GM12878 (cell line): ENCODE measurements around the gene POGZ. TPM values are rescaled to one million over a fixed set of nuclear protein-coding genes. Genes with fewer than 3 reads are reported as not detected.

Experiments
- ATAC-seq: fragments of 200-7000 bp; cut with Tn5 transposase; 3 replicates; pipeline ENCODE4 v1.9.1; 2020; ENCODE audit warnings: mild to moderate bottlenecking, moderate library complexity
- BruUV-seq: library from RNA; stranded (reverse); fragments of 400-500 nt; replicated peaks from 2 replicates; lab custom pipeline; 2021; lab: Mats Ljungman, UMichigan
- CTCF ChIA-PET: fragments of 300-600 bp; sonication (Branson Sonifier 250); formaldehyde crosslinking; extraction: SDS; loops from one replicate; lab custom pipeline; 2021; ENCODE audit warnings: inconsistent platforms; lab: Yijun Ruan, JAX
- POLR2A ChIA-PET: fragments of 350-600 bp; formaldehyde crosslinking; extraction: SDS; loops from one replicate; lab custom pipeline; 2021; ENCODE audit warnings: inconsistent platforms; lab: Charles Lee
- RAD21 ChIA-PET: fragments of 300-600 bp; sonication (Branson Sonifier 250); formaldehyde crosslinking; loops from one replicate; lab custom pipeline; 2023; ENCODE audit warnings: antibody characterized with exemption; ENCODE audit not compliant: unreplicated experiment; lab: Charles Lee
- SMC1A ChIA-PET: fragments of 300-600 bp; sonication (Branson Sonifier 250); formaldehyde crosslinking; loops from one replicate; lab custom pipeline; 2023; ENCODE audit not compliant: unreplicated experiment, uncharacterized antibody; lab: Charles Lee
- DNase-seq: peaks from one replicate; pipeline ENCODE4 v3.0.0-alpha.2; 2011; ENCODE audit warnings: low read depth, low spot score
- FAIRE-seq: peaks from 3 replicates; lab custom pipeline; 2011; peaks lifted over from hg19 to GRCh38; lab: Jason Lieb, UNC
- H2AFZ ChIP-seq: 2 replicates; pipeline ENCODE4 v1.6.0; 2011; ENCODE audit warnings: low read depth, low read length, control low read depth; ENCODE audit not compliant: control insufficient read depth
- H3K27ac ChIP-seq: 2 replicates; pipeline ENCODE4 v1.5.1; 2011; ENCODE audit warnings: control low read depth; ENCODE audit not compliant: control insufficient read depth, insufficient read depth
- H3K27me3 ChIP-seq, 2 experiments: replicated peaks in 1 of 2; 2 replicates each; pipeline versions ENCODE4 v1.6.0 to v1.6.1; 2011; ENCODE audit warnings: low read length in 1 of 2; ENCODE audit not compliant: control insufficient read depth in 2 of 2, insufficient read depth in 2 of 2
- H3K36me3 ChIP-seq, 2 experiments: 2 replicates each; pipeline ENCODE4 v1.5.1; 2011; ENCODE audit warnings: low read length in 1 of 2; ENCODE audit not compliant: control insufficient read depth in 2 of 2, insufficient read depth in 2 of 2
- H3K4me1 ChIP-seq: 2 replicates; pipeline ENCODE4 v1.6.1; 2011; ENCODE audit warnings: mild to moderate bottlenecking, low read length, moderate library complexity, mixed read lengths; ENCODE audit not compliant: control insufficient read depth, insufficient read depth
- H3K4me2 ChIP-seq: 2 replicates; pipeline ENCODE4 v1.6.0; 2011; ENCODE audit warnings: control low read depth; ENCODE audit not compliant: control insufficient read depth, insufficient read depth
- H3K4me3 ChIP-seq: fragments of 200-600 bp; sonication (generic); 2 replicates; pipeline ENCODE4 v1.5.1; 2016
- H3K79me2 ChIP-seq: 2 replicates; pipeline ENCODE4 v1.6.0; 2011; ENCODE audit warnings: low read length; ENCODE audit not compliant: control insufficient read depth, insufficient read depth
- H3K9ac ChIP-seq: 2 replicates; pipeline ENCODE4 v1.8.0; 2011; ENCODE audit warnings: low read length, control low read depth, mixed read lengths; ENCODE audit not compliant: control insufficient read depth, insufficient read depth
- H3K9me3 ChIP-seq: replicated peaks from 3 replicates; pipeline ENCODE4 v1.5.1; 2011; ENCODE audit warnings: mild to moderate bottlenecking, low read length; ENCODE audit not compliant: control insufficient read depth, insufficient read depth
- H4K20me1 ChIP-seq: 2 replicates; pipeline ENCODE4 v1.6.0; 2011; ENCODE audit not compliant: control insufficient read depth, insufficient read depth
- BCLAF1 ChIP-seq: fragments of 450-650 bp; IDR thresholded peaks from 2 replicates; pipeline ENCODE4 v1.6.1; 2017; ENCODE audit warnings: antibody characterized with exemption, mild to moderate bottlenecking, moderate library complexity
- CREB1 ChIP-seq: IDR thresholded peaks from 2 replicates; pipeline ENCODE4 v1.6.1; 2012; ENCODE audit warnings: low read depth, mild to moderate bottlenecking, inconsistent platforms
- CUX1 ChIP-seq: IDR thresholded peaks from 2 replicates; pipeline ENCODE4 v1.6.1; 2012; ENCODE audit warnings: improper control_type of control experiment, low read depth, low read length; ENCODE audit not compliant: insufficient replicate concordance
- FOXK2 ChIP-seq: fragments of 450-650 bp; IDR thresholded peaks from 2 replicates; pipeline ENCODE4 v1.6.1; 2017; ENCODE audit warnings: mild to moderate bottlenecking, moderate library complexity
- MTA3 ChIP-seq: IDR thresholded peaks from 2 replicates; pipeline ENCODE4 v1.6.1; 2012; ENCODE audit warnings: low read length, inconsistent platforms, borderline replicate concordance
- SIX5 ChIP-seq: IDR thresholded peaks from 2 replicates; pipeline ENCODE4 v1.6.1; 2011; ENCODE audit warnings: mild to moderate bottlenecking, low read depth, low read length, moderate library complexity; ENCODE audit not compliant: severe bottlenecking
- SMC3 ChIP-seq: IDR thresholded peaks from 2 replicates; pipeline ENCODE4 v1.6.1; 2011; ENCODE audit warnings: low read length, improper control_type of control experiment, borderline replicate concordance
- YBX1 ChIP-seq: fragments of 450-650 bp; IDR thresholded peaks from 2 replicates; pipeline ENCODE4 v1.6.1; 2016; ENCODE audit warnings: antibody characterized with exemption
- ZNF217 ChIP-seq: fragments of 450-650 bp; IDR thresholded peaks from 2 replicates; pipeline ENCODE4 v1.6.1; 2017; ENCODE audit warnings: antibody characterized with exemption, mild to moderate bottlenecking
- ZNF274 ChIP-seq: IDR thresholded peaks from one replicate; pipeline ENCODE4 v1.8.0; 2011; ENCODE audit not compliant: insufficient read length, insufficient read depth
- WGBS: methylation state at CpG from one replicate; pipeline ENCODE4 v1.1.6; 2016; ENCODE audit warnings: low lambda C conversion rate; ENCODE audit not compliant: insufficient replicate concordance, insufficient coverage; ENCODE audit errors: missing lambda C conversion rate; 5-methylcytosine and 5-hydroxymethylcytosine counted together
- in situ Hi-C: fragments of 300-500 bp; cut with MboI; formaldehyde crosslinking; loops from 9 replicates; pipeline ENCODE4 v1.14.3; 2018; ENCODE audit warnings: mixed read lengths
- intact Hi-C: fragments of 100-400 bp; cut with micrococcal nuclease; formaldehyde crosslinking; loops from one replicate; pipeline ENCODE4 v1.14.2; 2022; ENCODE audit not compliant: unreplicated experiment
- polyA plus RNA-seq, 11 experiments: library from polyadenylated mRNA; depleted of rRNA in 4 of 11; unstranded in 6 of 11; stranded (reverse) in 5 of 11; fragments of >200 nt; fragmentation: Nextera tagmentation in 4 of 11; fragmentation: Illumina TruSeq in 1 of 11; extraction: Ambion mirVana in 4 of 11; extraction: Trizol in 1 of 11; gene quantifications; 1 replicate in 1 of 11; 2 replicates in 10 of 11; pipeline versions ENCODE4 v1.2.1 to v1.2.3, GENCODE V29; 2011 to 2016; ENCODE audit warnings: inconsistent platforms in 2 of 11, missing spikeins in 2 of 11, low read depth in 1 of 11
- total RNA-seq, 4 experiments: library from RNA; depleted of rRNA in 3 of 4; stranded (reverse); fragments of >200 nt in 3 of 4; fragmentation: Illumina TruSeq in 1 of 4; extraction: Trizol in 1 of 4; gene quantifications; 2 replicates each; pipeline versions ENCODE4 v1.2.1 to v1.2.3, GENCODE V29; 2013 to 2021

The POGZ gene
- total and polyA plus RNA-seq, 10 of the 15 experiments (the other 5 are each of a cell fraction or from before 2014, with no cell fraction given), result 11.3 to 80.6 (median 35.8) TPM

DNA sequence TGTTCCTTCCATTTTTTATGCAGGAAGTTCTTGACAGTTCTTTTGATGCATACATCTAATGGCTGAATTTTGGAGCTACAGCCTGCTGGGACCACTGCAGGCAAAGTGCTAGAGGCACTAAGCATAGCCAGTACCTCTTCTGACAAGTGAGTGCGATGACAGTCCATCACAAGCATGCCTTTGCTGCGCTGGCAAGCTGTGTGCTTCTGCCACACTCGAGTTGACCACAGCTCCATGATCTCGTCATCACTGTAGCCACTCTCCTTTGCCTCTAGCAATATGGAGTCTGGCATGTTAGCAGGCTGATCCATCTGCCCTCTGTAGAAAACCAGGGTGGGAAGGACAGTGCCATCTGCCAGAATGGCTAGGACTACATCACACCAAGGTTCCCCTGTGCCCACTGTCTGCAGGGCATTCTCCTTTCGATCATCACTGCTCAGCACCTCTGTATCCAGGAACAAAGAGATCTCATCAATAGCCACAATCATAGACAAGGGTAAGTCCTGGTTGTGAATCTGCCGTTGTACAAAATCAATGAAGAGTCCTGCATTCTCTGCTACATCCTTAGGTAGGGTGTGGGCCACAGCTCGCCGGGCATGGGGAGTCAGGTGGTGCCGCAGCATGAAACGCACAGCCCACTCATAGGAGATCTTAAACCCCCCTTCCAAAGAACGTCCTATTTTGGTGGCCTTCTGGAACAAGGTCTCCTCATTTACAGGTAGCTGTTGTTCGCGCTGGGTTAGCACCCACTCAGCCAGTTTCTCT lies 53.9 kb downstream of the POGZ start:
- no peaks in the 10 kb centered on the region for H3K9me3 ChIP-seq
- FAIRE-seq (no peak), ATAC-seq (no peak; the same call in 2 of the 3 replicates), DNase-seq (no peak)
- no peak overlapping the region for H3K4me3 ChIP-seq
- H3K9ac ChIP-seq, result no peak overlapping the region
- H3K4me2 ChIP-seq, result no peak overlapping the region
- intact Hi-C loops (no loop called here), in situ Hi-C loops (no loop called here)
- no peak overlapping the region for H2AFZ ChIP-seq
- ChIA-PET RAD21 (interaction anchor here (0.5 to 0.8 kb wide), 3 partner anchors 12 to 453 kb away, joined by 3 to 4 read pairs (median 4); no protein-coding TSS in a partner anchor), CTCF (interaction anchor here (0.6 to 2.1 kb wide), 4 partner anchors 10 to 104 kb away, joined by 3 to 7 read pairs (median 4); no protein-coding TSS in a partner anchor), SMC1A (interaction anchor here (1.0 to 1.3 kb wide), 2 partner anchors 20 to 329 kb away, joined by 3 to 4 read pairs; no protein-coding TSS in a partner anchor), POLR2A (interaction anchor here (0.6 to 0.8 kb wide), 3 partner anchors 35 to 1336 kb away, joined by 3 to 4 read pairs (median 4); partner anchors contain the start of gene ZNF687)
- over 99% methylated on average over 13 of the region's 13 CpGs for WGBS
- H3K27ac ChIP-seq, result no peak overlapping the region
- BruUV-seq, result no TSS peak
- peaks cover 9% of the 10 kb centered on the region for H3K4me1 ChIP-seq
- H3K79me2 ChIP-seq, result peaks cover 11% of the 10 kb centered on the region
- TF ChIP-seq CUX1 (no peak), SIX5 (no peak), YBX1 (no peak), ZNF274 (no peak), MTA3 (no peak), CREB1 (no peak), BCLAF1 (no peak), FOXK2 (no peak), SMC3 (no peak), ZNF217 (no peak)
- H3K36me3 ChIP-seq, result peaks cover 18 to 53% of the 10 kb centered on the region in 2 experiments
- peaks cover 4% of the 10 kb centered on the region; the same call in 1 of the 2 replicates for H4K20me1 ChIP-seq
- H3K27me3 ChIP-seq, result no peaks in the 10 kb centered on the region
